K562 treated with DMSO at 1 percent for 48 hours (cell line): Measurements from ENCODE around the gene EIF5AL1. TPM values are rescaled to one million over a fixed set of nuclear protein-coding genes. Genes with fewer than 3 reads are reported as not detected.

ENCODE experiments used
- total RNA-seq: library from RNA; unstranded; fragments of 300-600 nt; gene quantifications from 2 replicates; pipeline ENCODE4 v1.2.3, GENCODE V29; 2022; ENCODE audit warnings: low replicate concordance; ENCODE audit errors: extremely low read depth

Gene EIF5AL1
- total RNA-seq: not detected in 2 replicates

DNA sequence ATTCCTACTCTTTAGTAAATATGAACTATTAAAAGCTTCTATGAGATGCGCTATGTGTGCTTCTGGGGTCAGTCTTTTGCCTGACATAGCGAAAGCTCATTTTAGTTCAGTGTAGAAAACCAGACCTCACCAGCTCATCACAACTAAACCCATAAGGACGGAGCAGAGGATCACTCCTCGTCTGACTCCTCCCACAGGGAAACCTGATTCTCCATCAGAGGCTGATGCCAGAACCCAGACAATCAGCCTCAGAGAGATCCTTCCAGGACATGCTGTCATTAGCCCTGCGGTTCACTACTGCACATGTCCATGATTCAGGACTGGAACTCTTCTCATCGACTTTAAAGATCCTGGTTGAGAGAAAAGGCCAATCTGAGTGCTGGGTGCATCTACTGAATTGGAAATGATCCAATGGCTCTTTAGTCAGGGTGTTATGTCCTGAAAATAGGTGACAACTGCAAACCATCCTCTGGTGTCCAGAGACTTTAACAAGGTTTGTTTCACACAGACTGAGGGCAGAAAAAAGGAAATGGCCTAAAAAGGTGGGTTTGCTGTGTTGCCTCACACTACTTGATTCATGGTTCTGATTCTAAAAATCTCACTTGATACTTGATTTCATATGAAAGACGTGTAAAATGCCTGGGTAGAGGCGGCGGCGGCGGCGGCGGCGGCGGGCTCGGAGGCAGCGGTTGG, at the start of gene EIF5AL1:
Gene EIF5AL1, plus strand, starts transcription at position 643 of the 693 bp plus-strand sequence. CDS start 117 bp downstream, outside the sequence.

DNA sequence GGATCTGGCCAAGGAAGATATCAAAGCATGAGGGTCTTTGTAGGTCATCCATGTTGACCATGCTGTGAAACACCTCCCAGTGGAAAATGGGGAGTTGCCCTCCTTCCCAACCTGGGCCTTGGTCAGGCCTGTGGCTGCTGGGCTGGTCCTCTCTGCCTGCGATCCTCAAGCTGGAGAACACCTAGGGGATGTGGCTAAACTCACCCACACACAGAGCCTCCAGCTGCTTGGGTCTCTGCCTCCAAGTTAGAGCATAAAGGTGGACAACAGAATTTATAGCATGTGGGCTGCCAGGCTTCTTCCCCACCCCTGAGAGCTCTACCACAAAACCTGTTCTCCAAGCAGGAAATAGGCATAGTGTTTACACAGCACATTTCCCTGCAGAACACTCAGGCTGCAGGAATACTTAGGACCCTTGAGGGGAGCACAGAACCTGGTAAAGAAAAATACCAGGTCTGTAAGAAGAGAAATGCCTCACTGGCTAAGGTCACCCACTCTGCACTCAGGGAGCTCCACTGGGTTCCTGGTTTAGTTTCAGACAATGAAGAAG, 47.9 kb downstream of the EIF5AL1 start, which contains the start of gene SFTPA2:
Gene SFTPA2, minus strand, starts transcription at position 248 of the 550 bp plus-strand sequence. CDS start 924 bp downstream, outside the sequence.

Other genes with a start within 250 kb of the EIF5AL1 start
- not detected in 2 replicates for gene PPIF, start 165.1 kb upstream of the EIF5AL1 start, total RNA-seq
- not detected in 2 replicates for gene ZCCHC24, start 66.9 kb upstream of the EIF5AL1 start, total RNA-seq
- gene SFTPA2, start 47.9 kb downstream of the EIF5AL1 start, total RNA-seq: not detected in 2 replicates
- gene SFTPA1, start 98.4 kb downstream of the EIF5AL1 start, total RNA-seq: not detected in 2 replicates
- gene NUTM2B, start 190.7 kb downstream of the EIF5AL1 start, total RNA-seq: not detected in 2 replicates